Kidney glomerular epithelial cell (primary cell): Measurements from ENCODE around the gene PRPS1.
"Not testable (repeated sequence)": the region's sequence is repeated elsewhere in the genome, so short reads cannot be mapped to it uniquely, and the experiment has no call there.

Experiments
- DNase-seq: peaks from one replicate; lab custom pipeline; 2025; lab: John Stamatoyannopoulos, UW

PRPS1 gene

DNA sequence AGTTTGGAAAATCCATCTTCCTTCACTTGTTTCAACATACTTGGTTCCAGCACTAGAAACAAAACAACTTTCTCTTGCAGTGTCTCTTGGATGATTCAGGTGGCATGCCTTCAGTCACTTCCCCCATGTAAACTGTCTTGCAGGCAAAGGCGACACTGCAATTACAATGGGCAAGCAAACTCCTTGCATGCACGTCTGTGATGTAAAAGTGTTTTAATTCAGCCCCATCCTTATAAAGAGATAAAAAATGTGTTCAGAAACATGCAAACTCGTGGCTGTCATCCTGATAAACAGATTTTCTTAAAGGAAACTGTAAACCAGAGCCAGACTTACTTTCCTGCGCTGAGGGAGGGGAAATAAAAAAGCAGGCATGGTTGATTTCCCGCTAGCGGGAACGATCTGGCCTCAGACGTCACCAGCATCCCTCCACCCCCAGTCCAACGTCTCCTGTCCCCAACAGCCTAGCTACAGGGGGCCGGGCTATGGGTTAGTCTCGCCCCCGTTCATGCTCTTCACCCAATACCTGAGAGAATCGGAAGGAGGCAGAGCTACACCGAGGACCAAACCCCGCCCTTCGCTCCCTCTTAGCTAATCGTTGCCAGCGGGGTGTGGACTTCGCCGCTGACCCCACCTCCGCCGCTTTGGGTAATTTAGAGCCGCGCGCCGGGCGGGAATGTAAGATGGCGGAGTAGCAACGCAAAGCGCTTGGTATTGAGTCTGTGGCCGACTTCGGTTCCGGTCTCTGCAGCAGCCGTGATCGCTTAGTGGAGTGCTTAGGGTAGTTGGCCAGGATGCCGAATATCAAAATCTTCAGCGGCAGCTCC, at the start of gene PRPS1:
Gene PRPS1, plus strand, starts transcription at position 673 of the 824 bp plus-strand sequence. Its CDS starts 119 bp downstream, at position 792.
- peak; percentile 68 for DNase-seq

DNA sequence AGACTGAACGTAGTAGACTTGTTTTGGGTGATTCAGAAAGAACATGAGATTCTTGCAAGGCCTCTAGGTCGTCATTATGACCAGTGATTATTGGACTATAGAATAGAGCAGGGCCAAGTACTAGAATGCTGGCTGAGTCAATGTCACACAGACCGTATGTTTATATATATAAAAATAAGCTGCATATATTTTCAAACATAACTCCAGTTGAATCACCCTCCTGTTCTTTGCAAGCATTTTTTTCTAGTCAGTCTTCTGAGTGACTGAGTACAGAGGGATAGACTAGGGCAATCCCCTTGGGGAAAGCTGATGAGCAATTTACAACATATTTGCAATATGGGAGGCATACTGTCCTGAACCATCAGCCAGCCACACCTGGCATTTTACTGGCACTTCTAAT, 48.4 kb upstream of the PRPS1 start:
- DNase-seq: no peak

DNA sequence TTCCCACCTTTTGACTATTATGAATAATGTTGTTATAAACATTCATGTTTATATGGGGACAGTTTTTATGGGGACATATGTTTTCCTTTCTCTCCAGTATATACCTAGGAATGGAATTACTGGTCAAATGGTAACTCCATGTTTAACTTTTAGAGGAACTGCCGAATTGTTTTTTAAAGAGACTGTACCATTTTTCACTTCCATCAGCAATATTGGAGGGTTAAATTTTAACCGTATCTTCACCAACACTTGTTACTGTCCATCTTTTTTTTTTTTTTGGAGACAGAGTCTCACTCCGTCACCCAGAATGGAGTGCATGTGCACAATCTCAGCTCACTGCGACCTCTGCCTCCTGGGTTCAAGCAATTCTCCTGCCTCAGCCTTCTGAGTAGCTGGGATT, 46.4 kb upstream of the PRPS1 start:
- no peak for DNase-seq

DNA sequence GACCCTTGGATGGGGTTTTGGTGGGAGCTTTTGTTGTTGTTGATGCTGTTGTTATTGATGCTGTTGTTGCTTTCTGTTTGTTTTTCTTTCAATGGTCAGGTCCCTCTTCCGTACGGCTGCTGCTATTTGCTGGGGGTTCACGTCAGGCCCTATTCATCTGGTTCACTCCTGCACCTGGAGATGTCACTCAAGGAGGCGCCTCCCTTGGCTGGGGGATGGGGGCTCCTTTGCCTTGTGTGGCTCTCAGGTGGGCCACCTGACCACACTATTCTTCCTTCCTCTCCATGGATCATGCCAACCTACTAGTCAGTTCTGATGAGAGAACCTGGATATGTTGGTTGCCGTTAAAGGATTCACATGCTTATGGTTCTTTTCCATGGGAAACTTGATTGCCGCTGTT, 39.1 kb upstream of the PRPS1 start:
- no peak for DNase-seq

DNA sequence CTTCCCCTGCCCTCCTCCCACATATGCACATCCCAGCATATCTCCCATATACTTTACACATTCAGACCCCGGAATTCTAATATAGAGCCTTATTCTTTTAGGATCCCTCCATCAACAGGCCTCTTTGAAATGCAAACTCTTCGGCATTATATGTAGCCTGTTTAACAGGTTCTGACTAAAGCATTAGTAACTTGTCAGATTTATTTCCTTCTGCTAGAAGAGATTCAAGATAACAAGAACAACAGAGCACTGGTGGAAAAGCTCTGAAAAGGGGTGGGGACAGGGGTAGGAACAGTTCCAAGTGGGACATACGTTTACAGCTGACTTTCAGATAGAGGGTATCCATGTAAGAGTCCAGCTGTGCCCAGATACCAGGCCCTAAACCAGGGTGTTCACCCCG, 31.7 kb upstream of the PRPS1 start:
- DNase-seq: no peak

DNA sequence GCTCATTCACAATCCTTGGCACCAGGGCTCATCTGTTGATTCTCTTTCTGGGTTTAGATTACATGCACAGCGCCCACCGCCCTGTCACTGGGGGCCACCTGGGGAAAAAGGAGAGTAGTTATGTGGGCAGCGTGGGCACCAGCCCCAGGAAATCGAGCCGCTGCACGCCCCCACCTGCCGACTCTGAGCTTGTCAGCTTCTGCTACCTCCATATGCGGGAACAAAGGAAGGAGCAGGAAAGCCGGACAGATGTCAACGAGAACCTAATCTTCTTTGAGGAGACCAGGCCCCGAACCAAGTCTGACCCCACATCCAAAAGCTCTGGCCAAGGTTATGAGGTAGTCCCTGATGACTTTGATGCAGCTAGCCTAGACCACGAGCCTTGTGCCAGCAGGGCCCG, 31.0 kb upstream of the PRPS1 start:
- no peak for DNase-seq

DNA sequence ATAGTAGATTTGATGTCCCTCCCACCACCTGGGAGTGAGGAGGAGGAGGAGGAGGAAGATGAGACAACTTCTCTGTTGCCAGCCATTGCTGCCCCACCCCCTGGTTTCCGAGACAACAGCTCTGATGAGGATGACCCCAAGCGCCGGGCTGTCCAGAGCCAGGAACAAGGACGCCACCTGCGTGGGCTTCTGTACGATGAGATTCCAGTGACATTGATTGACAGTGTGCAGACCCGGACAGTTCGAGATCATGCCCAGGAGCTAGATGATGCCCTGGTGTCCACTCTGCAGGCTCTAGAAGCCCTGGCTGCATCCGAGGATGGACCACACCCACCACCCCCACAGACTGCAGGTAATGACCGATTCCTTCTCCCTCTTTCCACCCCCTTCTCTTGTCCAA, 30.5 kb upstream of the PRPS1 start:
- no peak for DNase-seq

DNA sequence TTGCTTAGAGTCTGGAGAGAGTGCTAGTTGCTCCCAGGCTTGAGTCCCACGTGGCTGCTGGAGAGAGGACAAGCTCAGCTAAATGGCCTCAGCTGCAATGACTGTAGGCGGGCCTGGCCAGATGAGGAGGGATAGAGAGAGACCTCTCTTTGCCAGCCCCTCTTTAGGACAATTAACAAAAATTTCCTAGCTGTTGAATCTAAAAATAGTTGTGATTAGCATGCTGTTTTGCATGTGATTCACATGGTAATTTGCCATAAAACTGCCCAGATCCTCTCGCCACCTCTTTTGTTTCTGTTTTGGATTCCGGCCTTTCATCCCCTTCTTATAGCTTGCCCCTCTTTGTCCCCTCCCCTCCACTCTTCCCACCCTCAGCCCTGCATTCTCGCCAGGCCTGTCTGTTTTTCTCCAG, 28.9 kb upstream of the PRPS1 start:
- no peak for DNase-seq

DNA sequence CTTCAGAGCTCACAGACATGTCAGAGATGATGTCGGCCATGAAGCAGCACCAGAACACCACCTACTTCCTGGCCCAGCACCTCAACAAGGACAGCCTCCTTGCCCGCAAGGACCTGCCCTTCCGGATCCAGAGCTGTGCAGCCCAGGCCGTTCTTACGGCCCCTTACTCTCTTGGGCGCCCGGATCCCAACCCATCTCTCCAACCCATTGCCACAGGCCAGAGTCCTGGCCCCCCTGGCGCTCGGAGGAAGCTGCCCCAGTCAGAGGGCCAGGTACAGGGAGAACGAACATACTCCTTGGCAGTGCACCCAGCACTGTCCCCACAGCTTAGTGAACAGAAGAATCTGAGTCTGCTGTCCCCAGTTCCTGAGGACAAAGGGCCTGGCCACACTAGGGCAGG, 27.9 kb upstream of the PRPS1 start:
- no peak for DNase-seq

DNA sequence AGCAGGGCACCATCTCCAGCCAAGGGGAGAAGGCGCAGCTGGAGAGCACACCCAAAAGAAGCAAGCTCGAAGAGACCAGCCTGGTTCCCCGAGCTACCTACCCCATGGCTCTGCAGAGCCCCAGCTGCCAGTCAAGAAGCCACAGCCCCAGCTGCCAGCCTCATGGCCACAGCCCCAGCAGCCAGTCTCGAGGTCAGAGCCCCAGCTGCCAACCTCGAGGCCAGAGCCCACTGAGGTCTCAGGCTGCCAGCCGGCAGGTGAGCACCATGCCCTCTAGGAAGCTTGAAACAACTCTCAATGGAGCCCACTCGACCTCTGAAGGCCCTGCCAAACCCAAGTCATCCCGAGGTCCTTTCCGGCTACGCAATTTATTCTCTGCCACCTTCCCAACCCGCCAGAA, 27.0 kb upstream of the PRPS1 start:
- DNase-seq: no peak

DNA sequence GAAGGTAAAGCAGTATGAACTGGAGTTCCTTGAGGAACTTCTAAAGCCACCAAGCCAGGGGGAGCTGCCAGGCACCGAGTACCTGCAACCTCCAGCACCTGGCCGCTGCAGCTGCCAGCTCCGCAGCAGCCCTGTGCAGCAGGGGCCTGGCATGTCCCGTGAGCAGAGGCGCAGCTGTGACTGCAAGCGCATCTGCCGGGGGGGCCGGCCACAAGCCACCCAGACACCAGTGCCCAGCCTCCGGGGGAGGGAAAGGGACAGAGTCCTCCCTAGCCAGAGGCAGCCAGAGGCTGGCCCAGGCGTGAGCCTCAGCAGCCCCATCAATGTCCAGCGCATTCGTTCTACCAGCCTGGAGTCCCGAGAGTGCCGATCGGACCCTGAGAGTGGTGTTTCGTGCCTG, 26.6 kb upstream of the PRPS1 start:
- DNase-seq: no peak

DNA sequence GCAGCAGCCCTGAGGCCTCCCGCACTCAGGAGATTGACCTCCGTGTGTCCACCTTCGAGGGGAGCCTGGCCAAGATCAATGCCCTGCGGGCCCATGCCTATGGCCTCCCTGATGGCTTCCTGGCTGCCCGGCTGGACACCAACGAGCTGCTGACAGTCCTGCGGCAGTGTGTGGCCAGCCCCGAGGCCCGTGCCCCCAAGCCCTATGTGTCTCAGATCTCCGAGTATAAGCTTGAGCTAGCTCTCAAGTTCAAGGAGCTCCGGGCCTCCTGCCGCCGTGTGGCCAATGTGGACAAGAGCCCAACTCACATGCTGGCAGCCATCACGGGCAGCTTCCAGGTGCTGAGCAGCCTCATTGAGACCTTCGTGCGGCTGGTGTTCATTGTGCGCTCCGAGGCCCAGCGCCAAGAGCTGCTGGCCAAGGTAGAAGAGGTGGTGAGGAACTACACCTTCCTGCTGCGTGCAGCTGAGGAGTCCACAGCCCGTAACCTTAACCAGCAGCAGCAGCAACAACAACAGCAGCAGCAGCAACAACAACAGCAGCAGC, 25.5 kb upstream of the PRPS1 start:
- DNase-seq: no peak

DNA sequence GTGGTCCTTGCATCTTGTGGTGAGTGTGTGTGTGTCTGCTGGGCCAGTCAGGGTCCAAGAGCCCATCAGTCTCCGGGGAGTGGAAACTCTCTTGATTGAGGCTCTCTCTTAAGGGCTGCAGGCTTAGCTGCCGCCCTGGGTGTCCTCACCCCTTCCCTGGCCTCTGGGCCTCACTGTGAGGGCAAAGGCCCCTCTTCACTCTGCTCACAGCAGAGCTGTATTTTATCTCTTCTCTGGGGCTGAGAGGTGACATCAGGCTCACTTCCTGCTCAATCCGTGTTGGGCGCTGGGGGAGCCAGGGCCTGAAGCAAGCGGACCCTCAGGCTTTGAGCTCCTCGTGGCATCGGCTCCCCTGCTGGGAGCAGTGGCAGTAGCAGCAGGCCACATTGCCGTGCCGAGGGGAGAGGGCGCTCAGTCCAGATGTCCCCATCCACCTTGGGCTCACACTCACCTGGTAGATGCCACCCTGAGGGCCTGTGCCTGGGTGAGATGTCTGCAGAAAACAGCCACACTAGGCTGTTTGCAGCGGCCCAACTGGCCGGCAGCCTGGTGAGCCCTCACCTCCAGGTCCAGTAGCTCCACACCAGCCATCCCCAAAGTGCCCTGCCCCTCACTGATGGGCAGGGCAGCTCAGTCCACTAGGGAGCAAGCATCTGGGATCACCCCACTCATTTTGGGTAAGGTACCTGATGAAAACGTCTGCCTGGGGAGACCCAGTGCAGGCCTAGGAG, 24.7 kb upstream of the PRPS1 start:
- DNase-seq: no peak

DNA sequence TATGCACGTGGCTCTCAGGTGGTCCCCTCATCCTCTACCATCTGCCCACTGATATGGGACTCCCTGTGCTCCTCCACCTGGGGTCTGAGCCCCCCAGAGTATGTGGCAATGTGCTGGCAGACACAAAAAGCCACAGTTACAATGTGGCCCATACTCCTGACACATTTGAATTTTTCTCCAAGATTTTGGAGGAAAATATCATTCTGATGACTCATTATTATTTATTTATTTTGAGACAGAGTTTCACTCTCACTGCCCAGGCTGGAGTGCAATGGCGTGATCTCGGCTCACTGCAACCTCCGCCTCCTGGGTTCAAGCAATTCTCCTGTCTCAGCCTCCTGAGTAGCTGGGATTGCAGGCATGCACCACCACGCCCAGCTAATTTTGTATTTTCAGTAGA, 19.2 kb upstream of the PRPS1 start:
- DNase-seq: not testable (repeated sequence)

DNA sequence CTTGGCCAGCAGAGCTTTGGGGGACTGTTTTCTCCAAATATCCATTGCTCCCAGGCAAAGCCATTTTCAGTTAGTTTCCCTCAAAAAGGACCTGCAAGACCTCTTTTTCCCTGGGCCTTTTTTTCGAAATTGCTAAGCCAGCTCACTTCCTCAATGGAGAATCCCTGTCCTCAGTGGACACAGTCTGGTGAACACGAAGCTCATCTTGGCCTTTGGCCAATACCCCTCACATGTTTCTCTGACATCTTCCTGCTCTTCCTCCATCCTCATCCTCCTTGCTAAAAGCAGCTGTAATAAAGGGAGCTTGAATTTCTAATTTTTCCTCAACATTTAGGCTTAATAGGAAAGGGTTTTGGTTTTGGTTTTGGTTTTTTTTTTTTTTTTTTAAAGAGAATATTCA, 17.6 kb upstream of the PRPS1 start:
- DNase-seq: no peak

DNA sequence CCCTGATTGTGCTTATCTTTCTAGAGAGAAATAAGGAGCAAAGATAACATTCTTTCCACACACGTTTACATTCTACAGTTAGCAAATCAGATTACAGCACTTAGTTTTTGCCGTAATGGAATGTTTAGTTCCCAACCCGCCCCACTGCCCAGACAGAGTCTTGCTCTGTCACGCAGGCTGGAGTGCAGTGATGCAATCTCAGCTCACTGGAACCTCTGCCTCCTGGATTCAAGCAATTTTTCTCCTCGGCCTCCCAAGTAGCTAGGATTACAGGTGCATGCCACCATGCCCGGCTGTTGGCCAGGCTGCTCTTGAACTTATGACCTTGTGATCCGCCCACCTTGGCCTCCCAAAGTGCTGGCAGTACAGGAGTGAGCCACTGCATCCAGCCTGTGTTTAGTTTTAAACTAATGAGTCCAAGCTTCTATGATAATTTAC, 8.4 kb upstream of the PRPS1 start:
- DNase-seq: no peak

DNA sequence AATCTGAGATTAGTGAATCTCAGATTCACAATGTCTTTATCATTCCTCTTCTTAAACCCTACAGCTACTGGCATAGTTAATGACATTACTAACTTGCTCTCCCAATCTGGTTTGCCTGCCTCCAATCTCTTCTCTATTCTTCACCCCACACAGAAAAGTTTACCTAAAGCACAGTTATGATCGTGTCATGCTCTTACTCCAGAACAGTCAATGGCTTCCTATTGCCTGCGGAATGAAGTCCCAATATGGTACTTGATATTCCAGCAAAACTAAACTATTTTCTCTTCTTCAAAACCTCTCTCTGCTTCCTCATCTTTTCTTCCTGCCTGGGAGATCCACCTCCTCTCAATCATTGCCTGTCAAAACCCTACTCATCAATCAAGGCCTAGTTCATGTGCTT, 3.4 kb upstream of the PRPS1 start:
- no peak for DNase-seq

DNA sequence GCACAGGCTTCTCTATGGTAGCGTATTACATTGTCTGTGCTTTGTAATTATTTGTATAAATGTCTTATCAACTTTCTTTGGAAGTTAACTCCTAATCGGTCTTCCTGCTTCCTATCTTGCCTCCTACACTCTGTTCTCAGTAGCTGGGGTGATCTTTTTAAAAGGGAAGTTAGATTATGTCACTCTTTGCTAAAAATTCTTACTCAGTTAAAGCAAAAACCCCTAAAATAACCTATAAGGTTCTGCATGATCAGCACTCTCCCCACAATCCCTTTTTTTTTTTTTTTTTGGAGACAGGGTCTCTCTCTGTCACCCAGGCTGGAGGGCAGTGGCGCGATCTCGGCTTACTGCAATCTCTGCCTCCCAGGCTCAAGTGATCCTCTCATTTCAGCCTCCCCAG, 2.6 kb upstream of the PRPS1 start:
- DNase-seq: no peak

DNA sequence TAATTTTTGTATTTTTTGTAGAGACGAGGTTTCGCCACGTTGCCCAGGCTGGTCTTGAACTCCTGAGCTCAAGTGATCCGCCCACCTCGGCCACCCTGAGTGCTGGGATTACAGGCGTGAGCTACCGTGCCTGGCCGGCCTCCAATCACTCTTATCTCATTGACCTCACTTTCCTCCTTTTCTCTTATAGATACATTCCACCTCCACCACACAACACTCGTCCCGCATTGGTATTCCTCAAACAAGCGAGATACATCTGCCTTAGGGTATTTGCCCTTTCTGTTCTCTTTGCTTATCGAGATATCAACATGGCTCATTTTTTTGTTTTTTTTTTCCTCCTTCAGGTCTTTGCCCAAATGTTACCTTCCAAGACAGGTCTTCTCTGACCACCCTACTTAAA, 1.8 kb upstream of the PRPS1 start:
- no peak for DNase-seq

DNA sequence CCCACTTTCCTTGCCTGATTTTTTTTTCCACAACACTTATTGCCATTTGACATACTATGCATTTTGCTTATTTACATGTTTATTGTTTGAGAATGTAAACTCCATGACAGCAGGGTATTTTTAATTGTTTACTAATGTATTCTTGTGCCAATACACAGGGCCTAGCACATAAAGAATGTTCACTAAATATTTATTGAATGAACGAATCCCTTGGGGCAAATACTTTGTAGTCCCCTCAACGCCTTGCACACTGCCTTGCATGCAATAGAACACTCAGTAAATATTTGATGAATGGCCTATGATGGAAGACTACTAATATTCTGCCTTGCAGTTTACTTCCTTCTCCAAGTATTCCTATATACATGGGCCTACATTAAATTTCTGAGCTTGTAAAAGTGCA, 1.4 kb upstream of the PRPS1 start:
- DNase-seq: no peak

DNA sequence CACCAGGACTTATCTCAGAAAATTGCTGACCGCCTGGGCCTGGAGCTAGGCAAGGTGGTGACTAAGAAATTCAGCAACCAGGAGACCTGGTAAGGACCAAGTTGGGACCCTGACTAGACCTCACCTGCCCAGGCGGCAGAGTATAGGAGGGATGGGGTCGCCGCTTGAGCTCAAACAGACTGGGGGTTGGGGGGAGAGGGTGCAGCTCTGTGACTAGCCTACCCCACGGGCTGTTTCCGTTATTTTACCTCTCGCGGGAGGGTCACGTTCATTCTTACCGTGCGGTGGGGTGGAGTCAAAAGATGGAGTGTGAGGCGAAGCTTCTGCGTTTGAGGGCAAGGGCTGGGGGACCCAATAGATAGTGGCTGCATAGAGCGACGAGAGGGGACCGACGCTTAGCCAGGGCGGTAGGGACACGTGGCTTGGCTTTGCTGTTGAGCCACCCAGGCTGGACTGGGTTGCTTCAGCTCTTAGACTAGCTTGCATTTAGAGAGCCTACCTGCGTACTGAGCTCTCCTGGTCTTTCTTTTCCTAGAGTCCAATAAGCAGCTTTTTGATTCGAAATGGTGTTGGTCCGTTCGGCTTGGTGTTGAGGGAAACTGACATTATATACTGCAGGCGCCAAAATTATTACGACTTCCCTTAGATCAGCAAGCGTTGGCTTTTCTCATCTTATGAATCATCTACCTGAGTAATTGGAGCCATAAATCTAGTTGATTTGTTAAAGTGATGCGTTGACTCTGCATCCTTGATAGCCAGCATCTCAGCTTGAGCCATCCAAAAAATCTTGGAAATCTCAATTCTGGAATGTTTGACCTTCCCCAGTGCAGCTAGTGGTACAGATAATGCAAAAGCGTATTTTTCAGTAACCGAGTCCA, 591 bp downstream of the PRPS1 start:
- DNase-seq: no peak

DNA sequence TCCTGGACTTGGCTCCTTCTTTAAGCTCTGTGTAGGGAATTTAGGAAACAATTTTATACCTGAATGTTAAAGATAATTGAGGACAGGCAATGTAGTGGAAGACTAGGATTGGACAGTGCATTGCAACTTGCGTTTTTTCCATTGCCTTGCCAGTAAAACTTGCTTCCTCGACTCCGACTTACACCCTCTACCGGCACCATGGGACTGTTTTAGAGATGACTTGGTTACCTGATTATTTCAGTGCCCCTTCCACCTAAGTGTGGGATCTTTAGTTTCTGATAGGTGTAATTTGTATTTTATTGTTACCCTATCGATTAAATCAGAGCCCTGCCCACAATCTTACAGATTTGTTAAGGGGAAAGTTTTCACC, 1.2 kb downstream of the PRPS1 start:
- DNase-seq: peak; percentile 19
